Esophagus squamous epithelium (tissue), 4 donors: ENCODE data around the gene ACP1.

Experiments used
- POLR2A ChIP-seq, 4 donors: fragments of 450-650 bp; IDR thresholded peaks; one replicate each; pipeline ENCODE4 v1.6.1; 2017; ENCODE audit warnings: antibody characterized with exemption in 4 of 4, mild to moderate bottlenecking in 4 of 4, moderate library complexity in 3 of 4
- TF ChIP-seq, protein P1 (sequence below), 6 experiments: fragments of 450-650 bp in 4 of 6; fragments of 200-600 bp in 2 of 6; sonication (generic) in 2 of 6; IDR thresholded peaks; one replicate each; pipeline ENCODE4 v1.5.1; 2016 to 2019; ENCODE audit warnings: antibody characterized with exemption in 6 of 6, mild to moderate bottlenecking in 4 of 6, moderate library complexity in 4 of 6

DNA sequence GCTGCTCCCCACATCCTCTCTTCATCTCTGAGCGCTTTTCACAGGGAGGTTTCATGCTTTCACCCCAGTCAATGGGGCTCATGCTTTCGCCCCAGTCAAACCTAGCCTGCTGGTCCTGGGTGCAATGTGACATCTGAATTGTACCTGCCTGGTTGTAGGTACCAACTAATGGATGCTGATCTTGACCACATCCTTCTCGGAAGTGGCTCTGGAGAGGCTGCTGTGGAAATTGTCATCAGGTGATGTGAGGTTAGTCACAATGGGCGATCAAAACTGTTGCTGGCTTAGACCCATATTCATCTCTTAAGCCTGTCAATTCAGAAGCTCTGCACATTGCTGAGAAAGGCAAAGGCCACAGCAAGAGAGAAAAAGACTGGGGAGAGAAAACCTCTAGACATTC is 55.8 kb downstream of the ACP1 start:
- TF ChIP-seq, protein P1, sequence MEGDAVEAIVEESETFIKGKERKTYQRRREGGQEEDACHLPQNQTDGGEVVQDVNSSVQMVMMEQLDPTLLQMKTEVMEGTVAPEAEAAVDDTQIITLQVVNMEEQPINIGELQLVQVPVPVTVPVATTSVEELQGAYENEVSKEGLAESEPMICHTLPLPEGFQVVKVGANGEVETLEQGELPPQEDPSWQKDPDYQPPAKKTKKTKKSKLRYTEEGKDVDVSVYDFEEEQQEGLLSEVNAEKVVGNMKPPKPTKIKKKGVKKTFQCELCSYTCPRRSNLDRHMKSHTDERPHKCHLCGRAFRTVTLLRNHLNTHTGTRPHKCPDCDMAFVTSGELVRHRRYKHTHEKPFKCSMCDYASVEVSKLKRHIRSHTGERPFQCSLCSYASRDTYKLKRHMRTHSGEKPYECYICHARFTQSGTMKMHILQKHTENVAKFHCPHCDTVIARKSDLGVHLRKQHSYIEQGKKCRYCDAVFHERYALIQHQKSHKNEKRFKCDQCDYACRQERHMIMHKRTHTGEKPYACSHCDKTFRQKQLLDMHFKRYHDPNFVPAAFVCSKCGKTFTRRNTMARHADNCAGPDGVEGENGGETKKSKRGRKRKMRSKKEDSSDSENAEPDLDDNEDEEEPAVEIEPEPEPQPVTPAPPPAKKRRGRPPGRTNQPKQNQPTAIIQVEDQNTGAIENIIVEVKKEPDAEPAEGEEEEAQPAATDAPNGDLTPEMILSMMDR (IDR thresholded peaks at IDR 0.05): no peak
- no peak for TF ChIP-seq POLR2A (IDR thresholded peaks at IDR 0.05)
